ENCODE data around the gene STOML1.

DNA sequence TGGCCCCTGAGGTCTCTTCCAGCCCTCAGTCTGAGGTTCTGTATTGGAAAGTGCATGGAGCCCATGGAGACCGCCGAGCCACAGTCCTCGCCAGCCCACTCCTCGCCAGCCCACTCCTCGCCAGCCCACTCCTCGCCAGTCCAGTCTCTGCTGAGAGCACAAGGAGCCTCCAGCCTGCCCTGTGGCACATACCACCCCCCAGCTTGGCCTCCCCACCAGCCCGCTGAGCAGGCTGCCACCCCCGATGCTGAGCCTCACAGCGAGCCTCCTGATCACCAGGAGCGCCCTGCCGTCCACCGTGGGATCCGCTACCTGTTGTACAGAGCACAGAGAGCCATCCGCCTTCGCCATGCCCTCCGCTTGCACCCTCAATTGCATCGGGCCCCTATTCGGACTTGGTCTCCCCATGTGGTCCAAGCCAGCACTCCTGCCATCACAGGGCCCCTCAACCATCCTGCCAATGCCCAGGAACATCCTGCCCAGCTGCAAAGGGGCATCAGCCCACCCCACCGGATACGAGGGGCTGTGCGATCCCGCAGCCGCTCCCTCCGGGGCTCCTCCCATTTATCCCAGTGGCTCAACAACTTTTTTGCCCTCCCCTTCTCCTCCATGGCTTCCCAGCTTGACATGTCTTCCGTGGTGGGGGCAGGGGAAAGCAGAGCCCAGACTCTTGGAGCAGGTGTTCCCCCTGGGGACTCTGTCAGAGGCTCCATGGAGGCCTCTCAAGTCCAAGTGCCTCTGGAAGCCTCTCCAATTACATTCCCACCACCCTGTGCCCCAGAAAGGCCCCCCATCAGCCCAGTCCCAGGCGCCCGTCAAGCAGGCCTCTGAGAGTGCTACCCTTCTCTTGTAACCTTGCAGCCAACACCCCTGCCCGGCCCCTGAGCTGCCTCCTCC is 43.3 kb upstream of the STOML1 start:
- TF ChIP-seq, protein P1, sequence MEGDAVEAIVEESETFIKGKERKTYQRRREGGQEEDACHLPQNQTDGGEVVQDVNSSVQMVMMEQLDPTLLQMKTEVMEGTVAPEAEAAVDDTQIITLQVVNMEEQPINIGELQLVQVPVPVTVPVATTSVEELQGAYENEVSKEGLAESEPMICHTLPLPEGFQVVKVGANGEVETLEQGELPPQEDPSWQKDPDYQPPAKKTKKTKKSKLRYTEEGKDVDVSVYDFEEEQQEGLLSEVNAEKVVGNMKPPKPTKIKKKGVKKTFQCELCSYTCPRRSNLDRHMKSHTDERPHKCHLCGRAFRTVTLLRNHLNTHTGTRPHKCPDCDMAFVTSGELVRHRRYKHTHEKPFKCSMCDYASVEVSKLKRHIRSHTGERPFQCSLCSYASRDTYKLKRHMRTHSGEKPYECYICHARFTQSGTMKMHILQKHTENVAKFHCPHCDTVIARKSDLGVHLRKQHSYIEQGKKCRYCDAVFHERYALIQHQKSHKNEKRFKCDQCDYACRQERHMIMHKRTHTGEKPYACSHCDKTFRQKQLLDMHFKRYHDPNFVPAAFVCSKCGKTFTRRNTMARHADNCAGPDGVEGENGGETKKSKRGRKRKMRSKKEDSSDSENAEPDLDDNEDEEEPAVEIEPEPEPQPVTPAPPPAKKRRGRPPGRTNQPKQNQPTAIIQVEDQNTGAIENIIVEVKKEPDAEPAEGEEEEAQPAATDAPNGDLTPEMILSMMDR (optimal IDR thresholded peaks at IDR 0.05 in 1 of 3, IDR thresholded peaks at IDR 0.05 in 1 of 3, conservative IDR thresholded peaks at IDR 0.05 in 1 of 3; ENCODE audit: extremely low read depth in 1 of 3, insufficient read depth in 2 of 3, low read length in 3 of 3) = no peak
- TF ChIP-seq EZH2 (IDR thresholded peaks at IDR 0.05; ENCODE audit: low read length) = no peak
